Pulmonary artery endothelial cell (primary cell): Measurements from ENCODE around the gene SULT4A1. TPM values are rescaled to one million over a fixed set of nuclear protein-coding genes. Genes with fewer than 3 reads are reported as not detected.
A peak's percentile ranks its signal among the peaks of the same experiment; 100 is the strongest.

Experiments used
- DNase-seq: peaks from one replicate; pipeline ENCODE4 v3.0.0-alpha.2; 2011; ENCODE audit warnings: low read depth, low spot score
- total RNA-seq: library from RNA; depleted of rRNA; stranded (reverse); fragments of >200 nt; gene quantifications from 2 replicates; pipeline ENCODE4 v1.2.3, GENCODE V29; 2014

Gene SULT4A1
- total RNA-seq, 1 donor from 2014 or later = 0.26 TPM

- DNase-seq = peak; percentile 67
Measured at GRCh38 chr22:43812149-43812842, 50.0 kb downstream of the SULT4A1 start, which contains the start of gene EFCAB6. TSS of gene EFCAB6 (minus strand) at chr22:43812305. CDS start at chr22:43782318, 29,987 bp downstream.

- DNase-seq = no peak
Measured at GRCh38 chr22:43811777-43812148, 50.5 kb downstream of the SULT4A1 start.

- DNase-seq = no peak
Measured at GRCh38 chr22:43802897-43803495, 59.3 kb downstream of the SULT4A1 start.

GRCh38 chr22:43800970-43801369, 61.3 kb downstream of the SULT4A1 start:
- DNase-seq = no peak

- no peak for DNase-seq
Measured at GRCh38 chr22:43798492-43798891, 63.8 kb downstream of the SULT4A1 start.

- DNase-seq = no peak
Measured at GRCh38 chr22:43796567-43796966, 65.7 kb downstream of the SULT4A1 start.

- no peak for DNase-seq
Measured at GRCh38 chr22:43795320-43795719, 67.0 kb downstream of the SULT4A1 start.

- no peak for DNase-seq
Measured at GRCh38 chr22:43792905-43793304, 69.4 kb downstream of the SULT4A1 start.

GRCh38 chr22:43789452-43789851, 72.9 kb downstream of the SULT4A1 start:
- no peak for DNase-seq

- DNase-seq = no peak
Measured at GRCh38 chr22:43783777-43784176, 78.5 kb downstream of the SULT4A1 start.

GRCh38 chr22:43782448-43782847, 79.9 kb downstream of the SULT4A1 start:
- no peak for DNase-seq

- peak; percentile 73 for DNase-seq
Measured at GRCh38 chr22:43777286-43777685, 85.0 kb downstream of the SULT4A1 start.

- no peak for DNase-seq
Measured at GRCh38 chr22:43776081-43776670, 86.1 kb downstream of the SULT4A1 start.

Other genes starting within 250 kb of the SULT4A1 start
- gene EFCAB6, start 50.2 kb downstream of the SULT4A1 start, total RNA-seq = 0.14 and 0.26 TPM in 2 replicates
- not detected in 2 replicates for gene PNPLA5, start 29.5 kb upstream of the SULT4A1 start, total RNA-seq
- 2.4 and 2.8 TPM in 2 replicates for gene PNPLA3, start 61.3 kb upstream of the SULT4A1 start, total RNA-seq
- 57.3 and 59.2 TPM in 2 replicates for gene SAMM50, start 92.9 kb upstream of the SULT4A1 start, total RNA-seq
- 128 and 140 TPM in 2 replicates for gene PARVB, start 161.8 kb upstream of the SULT4A1 start, total RNA-seq